Activated CD4-positive, CD25-positive, alpha-beta regulatory T cell (primary cell): Measurements from ENCODE around the gene ZNF646.

Experiments
- DNase-seq, 4 experiments: peaks; one replicate each; lab custom pipeline; 2025; lab: John Stamatoyannopoulos, UW

ZNF646 gene

DNA sequence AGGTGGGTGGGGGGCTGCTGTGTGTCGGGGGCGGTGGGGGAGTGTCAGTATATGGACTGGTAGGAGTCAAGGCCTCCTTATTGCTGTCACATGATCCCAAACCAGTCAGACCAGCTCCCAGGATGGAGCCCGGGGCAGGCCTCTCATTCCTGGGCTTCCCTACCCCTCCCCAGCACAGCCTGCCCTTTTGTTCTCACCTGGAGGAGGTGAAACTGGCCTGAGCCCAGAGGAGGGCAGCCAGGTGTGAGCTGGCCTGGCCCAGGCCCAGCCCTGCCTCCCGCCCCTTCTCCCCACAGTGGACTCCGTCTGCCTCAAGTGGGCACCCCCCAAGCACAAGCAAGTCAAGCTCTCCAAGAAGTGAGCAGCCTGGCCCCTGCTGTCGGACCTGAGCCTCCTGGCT, 56.7 kb downstream of the ZNF646 start:
- no peak for DNase-seq

DNA sequence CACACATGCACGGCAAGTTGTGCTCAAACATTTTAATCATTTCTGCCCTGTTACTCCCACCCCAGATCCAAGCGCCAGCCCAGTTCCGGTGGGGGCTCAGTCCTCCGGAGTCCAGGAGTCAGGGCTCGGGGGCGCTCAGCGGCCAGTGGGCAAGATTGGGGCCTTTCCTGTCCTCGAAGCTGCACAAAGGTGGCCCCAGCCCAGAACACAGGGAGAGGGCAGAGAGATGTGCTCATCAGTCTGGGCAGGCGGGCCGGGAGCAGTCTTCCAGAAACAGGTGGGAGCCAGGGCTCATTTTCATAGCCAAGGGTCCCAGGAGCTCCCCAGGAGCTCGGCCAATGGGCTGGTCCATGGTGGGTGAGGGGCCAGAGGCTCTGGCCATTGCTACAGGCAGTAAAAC, 57.2 kb downstream of the ZNF646 start:
- no peak for DNase-seq

DNA sequence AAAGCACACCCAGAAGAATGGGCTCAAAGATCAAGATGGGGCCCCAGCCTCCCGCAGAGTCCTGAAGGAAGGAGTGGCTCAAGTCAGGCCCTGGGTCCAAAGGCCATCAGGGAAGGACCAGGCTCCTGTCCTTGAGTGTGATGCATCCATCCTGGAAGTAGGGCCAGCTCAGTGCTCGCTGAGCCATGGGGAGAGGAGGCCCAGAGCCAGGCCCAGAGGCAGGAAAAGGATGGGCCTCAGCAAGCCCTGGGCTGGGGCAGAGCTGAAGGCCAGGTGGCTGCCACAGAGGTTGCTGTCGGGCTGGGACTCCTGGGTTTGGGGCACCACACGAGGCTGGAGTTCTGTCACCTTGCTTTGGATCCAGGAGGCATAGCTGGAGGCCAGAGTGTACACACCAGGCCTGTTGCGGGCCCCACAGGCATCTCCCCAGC, 57.6 kb downstream of the ZNF646 start:
- no peak for DNase-seq

DNA sequence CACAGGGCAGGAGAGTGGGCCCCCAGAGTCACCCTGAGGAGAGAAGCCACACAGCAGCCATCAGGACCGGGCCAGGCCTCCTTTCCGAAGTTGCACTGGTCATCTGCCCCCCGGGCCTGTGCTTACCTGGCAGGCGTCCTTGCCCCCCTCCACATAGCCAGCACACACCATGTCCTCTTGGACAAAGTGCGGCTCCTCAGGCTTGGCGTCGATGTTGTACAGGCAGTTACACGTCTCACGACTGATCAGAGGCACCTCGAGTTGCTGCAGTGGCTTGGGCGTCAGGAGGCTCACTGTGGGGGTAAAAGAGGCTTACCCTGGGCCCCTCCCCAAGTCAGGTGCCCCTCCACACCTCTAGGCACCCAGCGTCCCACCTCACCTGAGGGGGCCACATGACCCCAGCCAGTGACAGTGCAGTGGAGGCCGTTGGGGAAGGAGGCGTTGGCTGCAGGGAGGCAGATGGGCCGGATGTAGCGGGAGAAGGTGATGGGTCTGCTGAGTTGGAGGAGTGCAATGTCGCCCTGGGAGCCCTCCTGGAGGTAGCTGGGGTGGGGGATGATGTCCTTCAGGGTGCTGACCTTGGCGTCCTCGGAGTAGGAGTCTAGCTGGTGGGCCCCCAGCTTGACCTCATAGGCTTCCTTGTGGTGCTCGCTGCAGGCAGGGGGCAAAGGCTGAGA, 58.2 kb downstream of the ZNF646 start:
- no peak for DNase-seq

DNA sequence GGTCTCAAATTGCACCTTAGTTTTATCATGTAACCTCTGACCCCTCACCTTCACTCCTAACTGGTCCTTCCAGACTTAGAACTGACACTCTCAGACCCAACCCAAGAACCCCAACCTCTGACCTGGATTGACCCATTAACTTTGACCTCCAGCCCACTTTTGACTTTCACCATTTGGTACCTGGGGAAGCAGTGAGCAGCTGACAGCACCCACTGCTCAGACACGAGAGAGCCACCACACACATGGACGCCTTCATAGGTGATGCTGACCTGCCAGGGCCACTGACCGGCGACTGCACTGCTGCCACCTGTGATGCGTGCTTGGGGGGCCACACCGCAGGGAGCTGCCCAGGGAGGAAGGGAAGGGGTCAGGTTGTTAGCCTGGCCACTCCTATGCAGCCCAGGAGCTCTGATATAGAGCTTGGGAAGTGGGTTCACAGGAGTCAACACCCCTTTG, 58.9 kb downstream of the ZNF646 start:
- no peak for DNase-seq
